Common myeloid progenitor, CD34-positive (primary cell): ENCODE measurements around the gene PLCB4.

ENCODE experiments used
- CTCF ChIA-PET: fragments of 350-600 bp; sonication (Branson Sonifier 250); formaldehyde crosslinking; loops from one replicate; lab custom pipeline; 2021; ENCODE audit warnings: antibody characterized with exemption; lab: Charles Lee
- POLR2A ChIA-PET: fragments of 350-600 bp; sonication (Branson Sonifier 250); formaldehyde crosslinking; loops from one replicate; lab custom pipeline; 2021; ENCODE audit warnings: antibody characterized with exemption; lab: Charles Lee
- DNase-seq, 3 donors: peaks; one replicate each; pipeline versions ENCODE4 v3.0.0 to v3.0.0-alpha.2; 2013
- H3K27ac ChIP-seq, 2 experiments: 1 replicate in 1 of 2; 2 replicates in 1 of 2; pipeline ENCODE4 v1.7.0; 2013; ENCODE audit warnings: inconsistent platforms in 2 of 2, low read length in 2 of 2, mild to moderate bottlenecking in 2 of 2, low read depth in 1 of 2, moderate library complexity in 1 of 2; ENCODE audit not compliant: severe bottlenecking in 2 of 2, insufficient read depth in 1 of 2, poor library complexity in 1 of 2
- H3K27me3 ChIP-seq, 5 experiments: replicated peaks in 2 of 5; 1 replicate in 3 of 5; 2 replicates in 2 of 5; pipeline versions ENCODE4 v1.6.1 to v1.7.0; 2013; ENCODE audit warnings: low read length in 4 of 5, mild to moderate bottlenecking in 2 of 5, moderate library complexity in 2 of 5, inconsistent platforms in 1 of 5; ENCODE audit not compliant: insufficient read depth in 5 of 5, control insufficient read depth in 4 of 5
- H3K36me3 ChIP-seq, 4 experiments: 1 replicate in 2 of 4; 2 replicates in 2 of 4; pipeline versions ENCODE4 v1.6.1 to v1.7.0; 2013; ENCODE audit warnings: low read length in 3 of 4, control low read depth in 1 of 4, mild to moderate bottlenecking in 1 of 4; ENCODE audit not compliant: control insufficient read depth in 4 of 4, insufficient read depth in 4 of 4
- H3K4me1 ChIP-seq, 4 experiments: 1 replicate in 3 of 4; 2 replicates in 1 of 4; pipeline versions ENCODE4 v1.6.1 to v1.7.1; 2013; ENCODE audit warnings: low read length in 3 of 4, mild to moderate bottlenecking in 3 of 4, control low read depth in 1 of 4, inconsistent platforms in 1 of 4, moderate library complexity in 1 of 4; ENCODE audit not compliant: control insufficient read depth in 4 of 4, insufficient read depth in 4 of 4; ENCODE audit errors: control extremely low read depth in 1 of 4
- H3K4me3 ChIP-seq, 7 experiments: 1 replicate in 4 of 7; 2 replicates in 3 of 7; pipeline versions ENCODE4 v1.5.1 to v1.7.0; 2013; ENCODE audit warnings: mild to moderate bottlenecking in 7 of 7, low read length in 6 of 7, moderate library complexity in 6 of 7, inconsistent platforms in 2 of 7, low read depth in 2 of 7, control low read depth in 1 of 7; ENCODE audit not compliant: insufficient read depth in 4 of 7, control insufficient read depth in 1 of 7; ENCODE audit errors: extremely low read depth in 1 of 7
- H3K9me3 ChIP-seq, 5 experiments: 1 replicate in 4 of 5; 2 replicates in 1 of 5; pipeline versions ENCODE4 v1.6.1 to v1.7.1; 2013; ENCODE audit warnings: low read length in 4 of 5, mild to moderate bottlenecking in 2 of 5, inconsistent platforms in 1 of 5, low read depth in 1 of 5, moderate library complexity in 1 of 5; ENCODE audit not compliant: control insufficient read depth in 4 of 5, insufficient read depth in 2 of 5; ENCODE audit errors: control extremely low read depth in 1 of 5
- WGBS: methylation state at CpG from one replicate; pipeline ENCODE4 v1.1.5; 2013; ENCODE audit not compliant: insufficient coverage; 5-methylcytosine and 5-hydroxymethylcytosine counted together

Gene PLCB4

GRCh38 chr20:9353916-9354276 is 285.0 kb downstream of the PLCB4 start:
- Histone ChIP-seq H3K4me1 (peaks cover 0 to 2% (median 0%) of the 10 kb centered on the region in 4 experiments), H3K9me3 (no peaks in the 10 kb centered on the region), H3K27me3 (no peaks in the 10 kb centered on the region), H3K36me3 (no peaks in the 10 kb centered on the region), H3K4me3 (no peak overlapping the region), H3K27ac (no peak overlapping the region)
- no CpG with 5 or more reads among the region's 1 CpG for WGBS
- ChIA-PET CTCF (interaction anchor here (0.9 to 3.0 kb wide), 5 partner anchors 24 to 594 kb away, joined by 3 to 7 read pairs (median 3); no protein-coding TSS in a partner anchor), POLR2A (no interaction called here)
- DNase-seq = no peak

GRCh38 chr20:9354579-9354978 is 285.7 kb downstream of the PLCB4 start:
- ChIA-PET CTCF (interaction anchor here (0.9 to 3.0 kb wide), 4 partner anchors 501 to 595 kb away, joined by 3 to 7 read pairs (median 4); no protein-coding TSS in a partner anchor), POLR2A (no interaction called here)
- 95% methylated on average over 2 of the region's 2 CpGs for WGBS

GRCh38 chr20:9358001-9358400 is 289.1 kb downstream of the PLCB4 start:
- no peaks in the 10 kb centered on the region for H3K9me3 ChIP-seq
- CTCF ChIA-PET = interaction anchor here (0.9 to 2.4 kb wide), 9 partner anchors 9 to 598 kb away, joined by 3 to 10 read pairs (median 4); no protein-coding TSS in a partner anchor
- H3K4me3 ChIP-seq = no peak overlapping the region
- H3K4me1 ChIP-seq = peaks cover 0 to 3% (median 0%) of the 10 kb centered on the region in 4 experiments
- peaks cover 0 to 4% (median 2%) of the 10 kb centered on the region in 4 experiments for H3K36me3 ChIP-seq
- POLR2A ChIA-PET = no interaction called here
- 100% methylated on average over 2 of the region's 2 CpGs for WGBS
- H3K27ac ChIP-seq = no peak overlapping the region
- no peaks in the 10 kb centered on the region for H3K27me3 ChIP-seq
- no peak for DNase-seq

More at GRCh38 chr20:9354579-9354978, 285.7 kb downstream of the PLCB4 start:
- no peak overlapping the region for H3K4me3 ChIP-seq
- no peak for DNase-seq
- H3K36me3 ChIP-seq = no peaks in the 10 kb centered on the region
- no peaks in the 10 kb centered on the region for H3K27me3 ChIP-seq
- H3K27ac ChIP-seq = no peak overlapping the region
- H3K9me3 ChIP-seq = no peaks in the 10 kb centered on the region
- no peaks in the 10 kb centered on the region for H3K4me1 ChIP-seq

- Histone ChIP-seq H3K9me3 (no peaks in the 10 kb centered on the region), H3K4me1 (peaks cover 0 to 3% (median 0%) of the 10 kb centered on the region in 4 experiments), H3K4me3 (no peak overlapping the region), H3K27ac (no peak overlapping the region), H3K27me3 (no peaks in the 10 kb centered on the region), H3K36me3 (peaks cover 0 to 15% (median 7%) of the 10 kb centered on the region in 4 experiments)
- peak; percentile 53 to 83 (median 76) for DNase-seq
- 72% methylated on average over 14 of the region's 14 CpGs for WGBS
- ChIA-PET CTCF (interaction anchor here (0.8 to 2.3 kb wide), 24 partner anchors 10 to 610 kb away, joined by 3 to 25 read pairs (median 4); no protein-coding TSS in a partner anchor), POLR2A (no interaction called here)
Measured at GRCh38 chr20:9359561-9360308, 290.8 kb downstream of the PLCB4 start.

GRCh38 chr20:9360431-9360830 is 291.5 kb downstream of the PLCB4 start:
- WGBS = 100% methylated on average over 1 of the region's 1 CpG
- Histone ChIP-seq H3K9me3 (no peaks in the 10 kb centered on the region), H3K27ac (no peak overlapping the region), H3K4me3 (no peak overlapping the region), H3K27me3 (no peaks in the 10 kb centered on the region), H3K4me1 (peaks cover 0 to 3% (median 0%) of the 10 kb centered on the region in 4 experiments), H3K36me3 (peaks cover 0 to 15% (median 7%) of the 10 kb centered on the region in 4 experiments)
- CTCF ChIA-PET = interaction anchor here (0.8 to 2.3 kb wide), 10 partner anchors 9 to 603 kb away, joined by 3 to 25 read pairs (median 6); no protein-coding TSS in a partner anchor
- POLR2A ChIA-PET = no interaction called here
- no peak for DNase-seq

GRCh38 chr20:9363673-9364072 is 294.8 kb downstream of the PLCB4 start:
- no peak for DNase-seq
- Histone ChIP-seq H3K27me3 (no peaks in the 10 kb centered on the region), H3K27ac (no peak overlapping the region), H3K36me3 (peaks cover 0 to 15% (median 12%) of the 10 kb centered on the region in 4 experiments), H3K9me3 (no peaks in the 10 kb centered on the region), H3K4me3 (no peak overlapping the region), H3K4me1 (peaks cover 0 to 3% (median 0%) of the 10 kb centered on the region in 4 experiments)
- 100% methylated on average over 1 of the region's 2 CpGs for WGBS
- ChIA-PET POLR2A (no interaction called here), CTCF (interaction anchor here (1.2 to 1.8 kb wide), 2 partner anchors 13 to 573 kb away, joined by 4 to 5 read pairs; no protein-coding TSS in a partner anchor)

- Histone ChIP-seq H3K9me3 (no peaks in the 10 kb centered on the region), H3K4me3 (no peak overlapping the region), H3K4me1 (no peaks in the 10 kb centered on the region), H3K27me3 (no peaks in the 10 kb centered on the region), H3K27ac (no peak overlapping the region), H3K36me3 (peaks cover 0 to 23% (median 15%) of the 10 kb centered on the region in 4 experiments)
- CTCF ChIA-PET = interaction anchor here (1.2 kb wide), 1 partner anchor 10 kb away, joined by 3 read pairs; no protein-coding TSS in a partner anchor
- POLR2A ChIA-PET = no interaction called here
- no peak for DNase-seq
Measured at GRCh38 chr20:9367328-9367727, 298.4 kb downstream of the PLCB4 start.
